ENCODE measurements around the gene RNF145. TPM values are rescaled to one million over a fixed set of nuclear protein-coding genes. Genes with fewer than 3 reads are reported as not detected.

The RNF145 gene
- total and polyA plus RNA-seq, 2 of the 13 experiments (the other 11 are each of a cell fraction or from before 2014, with no cell fraction given), result 24.6 TPM

Small RNAs within 50 kb of the gene (small RNA-seq; reads per million reads assigned to genes)
- gene RF00263 (ENCODE audit: insufficient read depth in 2 of 3, insufficient read length in 3 of 3, low read depth in 2 of 3, low replicate concordance in 1 of 3), result 0 to 2.9 (median 0.31) reads per million in 3 experiments

Other genes with a start within 250 kb of the RNF145 start
- not detected in 2 replicates for gene EBF1, start 109.6 kb downstream of the RNF145 start, total RNA-seq (2016; rRNA removed; fragmentation: Illumina TruSeq; extraction: Trizol)
- not detected in 2 replicates for gene EBF1, start 109.6 kb downstream of the RNF145 start, polyA plus RNA-seq (2011; rRNA removed)
- 12.6 and 20.2 TPM in 2 replicates for gene UBLCP1, start 53.7 kb upstream of the RNF145 start, total RNA-seq (2016; rRNA removed; fragmentation: Illumina TruSeq; extraction: Trizol)
- gene UBLCP1, start 53.7 kb upstream of the RNF145 start, polyA plus RNA-seq (2011; rRNA removed), result 5.2 and 6.5 TPM in 2 replicates
- not detected in 2 replicates for gene IL12B, start 120.9 kb upstream of the RNF145 start, total RNA-seq (2016; rRNA removed; fragmentation: Illumina TruSeq; extraction: Trizol)
- not detected in 2 replicates for gene IL12B, start 120.9 kb upstream of the RNF145 start, polyA plus RNA-seq (2011; rRNA removed)

All from HepG2 (cell line).